GM12873 (cell line): ENCODE data around the gene NR1H4.

Experiments
- TF ChIP-seq, protein P1 (sequence below): IDR thresholded peaks from 2 replicates; pipeline ENCODE4 v1.5.1; 2012; ENCODE audit warnings: low read depth, mild to moderate bottlenecking, moderate library complexity, low read length, control low read depth; ENCODE audit not compliant: insufficient read depth; ENCODE audit errors: missing control alignments

Gene NR1H4

DNA sequence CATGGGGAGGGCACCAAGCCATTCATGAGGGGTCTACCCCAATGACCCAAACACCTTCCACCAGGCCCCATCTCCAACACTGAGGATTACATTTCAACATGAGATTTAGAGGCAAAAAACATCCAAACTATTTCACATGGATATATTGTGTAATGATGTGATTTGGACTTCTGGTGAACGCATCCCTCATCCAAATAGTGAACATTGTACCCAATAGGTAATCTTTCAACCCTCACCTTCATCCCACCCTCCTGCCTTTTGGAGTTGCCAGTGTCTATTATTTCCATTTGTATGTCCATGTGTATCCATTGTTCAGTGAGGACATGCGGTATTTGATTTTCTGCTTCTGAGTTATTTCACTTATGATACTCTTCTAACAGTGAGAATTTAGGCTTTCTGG lies 83.7 kb downstream of the NR1H4 start:
- TF ChIP-seq, protein P1, sequence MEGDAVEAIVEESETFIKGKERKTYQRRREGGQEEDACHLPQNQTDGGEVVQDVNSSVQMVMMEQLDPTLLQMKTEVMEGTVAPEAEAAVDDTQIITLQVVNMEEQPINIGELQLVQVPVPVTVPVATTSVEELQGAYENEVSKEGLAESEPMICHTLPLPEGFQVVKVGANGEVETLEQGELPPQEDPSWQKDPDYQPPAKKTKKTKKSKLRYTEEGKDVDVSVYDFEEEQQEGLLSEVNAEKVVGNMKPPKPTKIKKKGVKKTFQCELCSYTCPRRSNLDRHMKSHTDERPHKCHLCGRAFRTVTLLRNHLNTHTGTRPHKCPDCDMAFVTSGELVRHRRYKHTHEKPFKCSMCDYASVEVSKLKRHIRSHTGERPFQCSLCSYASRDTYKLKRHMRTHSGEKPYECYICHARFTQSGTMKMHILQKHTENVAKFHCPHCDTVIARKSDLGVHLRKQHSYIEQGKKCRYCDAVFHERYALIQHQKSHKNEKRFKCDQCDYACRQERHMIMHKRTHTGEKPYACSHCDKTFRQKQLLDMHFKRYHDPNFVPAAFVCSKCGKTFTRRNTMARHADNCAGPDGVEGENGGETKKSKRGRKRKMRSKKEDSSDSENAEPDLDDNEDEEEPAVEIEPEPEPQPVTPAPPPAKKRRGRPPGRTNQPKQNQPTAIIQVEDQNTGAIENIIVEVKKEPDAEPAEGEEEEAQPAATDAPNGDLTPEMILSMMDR: no peak

DNA sequence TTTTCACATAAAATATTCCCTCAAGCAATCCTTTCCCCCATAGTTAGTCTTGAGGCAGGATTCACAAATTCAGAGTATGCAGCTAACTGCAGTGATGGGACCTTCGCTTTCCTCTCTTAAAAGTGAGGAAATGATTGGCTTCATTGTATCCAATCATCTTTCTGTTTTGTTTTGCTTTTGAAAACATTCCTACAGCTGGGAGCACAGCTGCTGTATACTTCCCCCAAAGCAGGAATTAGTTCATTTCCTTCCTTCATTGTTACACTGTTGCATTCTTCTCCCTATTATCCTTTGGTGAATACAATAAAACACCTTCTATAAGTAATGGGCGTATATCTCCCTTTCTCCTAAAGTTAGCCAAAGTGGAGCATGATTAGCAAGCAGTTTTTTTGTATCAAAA lies 90.4 kb downstream of the NR1H4 start:
- TF ChIP-seq, protein P1: no peak

- TF ChIP-seq, protein P1: no peak
These were observed 91.3 kb downstream of the NR1H4 start for GRCh38 chr12:100564905-100565467.

- TF ChIP-seq, protein P1: no peak
These were observed 92.4 kb downstream of the NR1H4 start for GRCh38 chr12:100565987-100566545.

- TF ChIP-seq, protein P1: no peak
These were observed 93.4 kb downstream of the NR1H4 start for GRCh38 chr12:100566887-100567637.

DNA sequence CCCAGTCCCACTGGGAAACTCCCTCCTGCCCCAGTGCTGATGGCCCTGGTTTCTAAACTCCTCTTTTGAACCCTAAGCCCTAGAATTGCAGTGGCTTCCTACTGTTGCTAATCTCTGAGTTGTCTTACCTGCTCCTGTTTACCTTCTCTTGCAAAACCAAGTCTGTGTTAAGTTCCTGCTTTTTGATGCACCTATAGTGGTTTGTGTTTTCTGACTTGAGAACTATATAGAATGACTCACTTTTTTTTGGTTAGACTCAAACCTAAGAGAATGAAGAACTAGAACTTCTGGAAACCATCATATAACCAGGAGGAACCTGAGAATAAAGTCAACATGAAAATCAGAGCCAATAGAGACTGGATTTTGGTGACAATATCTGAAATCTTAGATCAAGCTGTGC lies 94.3 kb downstream of the NR1H4 start:
- TF ChIP-seq, protein P1: no peak

GRCh38 chr12:100572184-100572583 lies 98.5 kb downstream of the NR1H4 start:
- TF ChIP-seq, protein P1: no peak
